KOPT-K1 (cell line): ENCODE data around the gene IFT27.

Experiments
- H3K27ac ChIP-seq: fragments of 200-600 bp; sonication (generic); 2 replicates; pipeline ENCODE4 v1.5.1; 2016; ENCODE audit warnings: antibody characterized with exemption, mild to moderate bottlenecking, low read depth, low read length; ENCODE audit not compliant: poor library complexity, severe bottlenecking
- H3K36me3 ChIP-seq: fragments of 200-600 bp; sonication (generic); 2 replicates; pipeline ENCODE4 v1.5.1; 2017; ENCODE audit warnings: antibody characterized with exemption, mild to moderate bottlenecking, low read length, moderate library complexity; ENCODE audit not compliant: insufficient read depth
- H3K9me3 ChIP-seq: fragments of 200-600 bp; sonication (generic); 2 replicates; pipeline ENCODE4 v1.5.1; 2017; ENCODE audit warnings: antibody characterized with exemption, low read length, mild to moderate bottlenecking; ENCODE audit not compliant: insufficient read depth, poor library complexity, severe bottlenecking

The IFT27 gene

DNA sequence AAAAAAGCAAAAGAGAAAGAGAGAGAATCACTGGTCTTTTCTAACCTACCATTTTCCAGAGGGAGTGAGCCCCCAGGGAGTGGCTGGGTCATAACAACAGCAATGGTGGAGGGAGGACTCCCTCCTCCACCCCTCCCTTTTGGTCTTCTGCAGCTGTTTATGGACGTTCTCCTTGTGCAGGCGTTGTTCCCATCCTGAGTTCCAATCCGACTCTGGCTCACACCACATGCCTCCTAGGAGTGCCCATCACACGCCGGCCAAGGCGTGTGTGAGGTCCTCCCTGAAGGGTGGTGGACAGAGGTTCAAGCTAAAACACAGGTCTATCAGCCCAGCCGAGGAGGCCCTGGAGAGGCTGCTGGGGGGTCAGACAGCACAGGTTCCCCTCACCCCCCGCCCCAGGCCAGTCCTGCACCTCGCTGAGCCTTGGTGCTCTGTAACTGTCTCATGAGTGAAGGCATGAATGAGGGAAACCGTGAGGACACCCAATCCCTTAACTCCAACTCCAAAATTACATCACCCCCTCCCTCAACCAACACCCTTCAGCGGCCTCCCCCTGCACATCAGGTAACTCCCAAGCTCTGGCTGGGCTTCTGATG is 29.4 kb downstream of the IFT27 start:
- Histone ChIP-seq H3K36me3 (no peaks in the 10 kb centered on the region), H3K9me3 (no peaks in the 10 kb centered on the region), H3K27ac (no peak overlapping the region)

DNA sequence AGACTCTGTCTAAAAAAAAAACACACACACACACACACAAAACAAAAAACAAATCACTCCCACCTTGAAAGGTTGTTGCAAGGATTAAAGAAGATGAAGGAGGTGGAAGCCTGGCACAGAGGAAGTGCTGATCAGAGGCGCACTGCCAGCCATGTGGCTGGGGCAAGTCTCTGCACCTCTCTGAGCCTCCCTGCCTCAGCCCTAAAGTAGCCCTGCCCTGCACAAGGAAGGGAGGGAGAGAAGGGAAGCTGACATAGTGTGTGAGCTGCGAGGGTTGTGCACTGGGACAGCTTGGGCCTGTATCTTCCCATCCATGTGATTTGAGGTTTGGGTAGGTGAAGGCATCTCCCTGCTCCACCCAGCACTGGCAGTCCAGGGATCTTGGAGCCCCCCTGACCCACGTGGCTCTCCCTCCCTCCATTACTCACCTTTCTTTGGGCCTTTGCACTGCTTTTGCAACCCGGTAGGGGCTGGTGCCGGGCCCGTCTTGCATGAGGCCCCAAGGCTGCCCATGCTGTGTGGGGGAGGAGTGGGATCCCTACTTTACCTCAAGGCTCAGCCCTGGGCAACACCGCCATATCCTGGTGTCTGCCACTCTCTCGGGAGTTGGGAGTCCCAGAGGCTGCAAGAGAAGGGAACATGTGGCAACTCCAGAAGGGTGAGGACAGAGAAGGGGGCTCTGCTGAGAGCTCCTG is 30.5 kb downstream of the IFT27 start:
- H3K9me3 ChIP-seq: no peaks in the 10 kb centered on the region
- H3K27ac ChIP-seq: no peak overlapping the region
- H3K36me3 ChIP-seq: no peaks in the 10 kb centered on the region

DNA sequence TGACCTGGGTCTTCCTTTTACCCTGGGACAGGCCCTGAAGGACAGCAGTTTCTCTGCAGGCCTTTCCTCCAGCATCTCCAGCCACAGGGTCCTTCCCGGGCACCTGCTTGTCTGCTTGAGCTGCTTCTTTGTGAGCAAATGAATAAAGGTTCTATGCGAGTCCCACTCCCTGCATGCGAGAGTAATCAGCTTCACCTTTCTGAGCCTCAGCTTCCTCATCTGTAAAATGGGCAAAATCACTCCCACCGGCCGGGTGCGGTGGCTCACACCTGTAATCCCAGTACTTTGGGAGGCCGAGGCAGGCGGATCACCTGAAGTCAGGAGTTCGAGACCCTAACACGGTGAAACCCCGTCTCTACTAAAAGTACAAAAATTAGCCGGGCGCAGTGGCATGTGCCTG is 31.1 kb downstream of the IFT27 start:
- H3K27ac ChIP-seq: no peak overlapping the region
- H3K36me3 ChIP-seq: no peaks in the 10 kb centered on the region
- H3K9me3 ChIP-seq: no peaks in the 10 kb centered on the region

DNA sequence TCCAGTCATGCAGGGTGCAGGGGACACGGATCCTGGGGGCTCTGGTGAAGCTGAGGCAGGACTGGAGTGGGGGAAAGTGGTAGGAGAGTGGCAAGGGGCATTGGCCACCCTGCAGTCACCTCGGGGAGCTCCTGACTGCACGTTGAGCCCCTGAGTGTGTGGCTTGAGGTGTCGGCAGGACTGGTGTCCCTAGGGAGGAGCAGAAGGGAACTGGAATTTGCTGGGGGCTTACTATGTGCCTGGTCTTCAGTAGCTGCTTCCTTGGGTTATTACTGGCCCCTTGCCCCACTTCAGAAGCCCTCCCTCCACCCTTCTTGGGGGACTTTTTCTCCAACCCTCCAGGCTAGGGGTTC is 31.5 kb downstream of the IFT27 start:
- no peaks in the 10 kb centered on the region for H3K36me3 ChIP-seq
- H3K9me3 ChIP-seq: no peaks in the 10 kb centered on the region
- no peak overlapping the region for H3K27ac ChIP-seq

DNA sequence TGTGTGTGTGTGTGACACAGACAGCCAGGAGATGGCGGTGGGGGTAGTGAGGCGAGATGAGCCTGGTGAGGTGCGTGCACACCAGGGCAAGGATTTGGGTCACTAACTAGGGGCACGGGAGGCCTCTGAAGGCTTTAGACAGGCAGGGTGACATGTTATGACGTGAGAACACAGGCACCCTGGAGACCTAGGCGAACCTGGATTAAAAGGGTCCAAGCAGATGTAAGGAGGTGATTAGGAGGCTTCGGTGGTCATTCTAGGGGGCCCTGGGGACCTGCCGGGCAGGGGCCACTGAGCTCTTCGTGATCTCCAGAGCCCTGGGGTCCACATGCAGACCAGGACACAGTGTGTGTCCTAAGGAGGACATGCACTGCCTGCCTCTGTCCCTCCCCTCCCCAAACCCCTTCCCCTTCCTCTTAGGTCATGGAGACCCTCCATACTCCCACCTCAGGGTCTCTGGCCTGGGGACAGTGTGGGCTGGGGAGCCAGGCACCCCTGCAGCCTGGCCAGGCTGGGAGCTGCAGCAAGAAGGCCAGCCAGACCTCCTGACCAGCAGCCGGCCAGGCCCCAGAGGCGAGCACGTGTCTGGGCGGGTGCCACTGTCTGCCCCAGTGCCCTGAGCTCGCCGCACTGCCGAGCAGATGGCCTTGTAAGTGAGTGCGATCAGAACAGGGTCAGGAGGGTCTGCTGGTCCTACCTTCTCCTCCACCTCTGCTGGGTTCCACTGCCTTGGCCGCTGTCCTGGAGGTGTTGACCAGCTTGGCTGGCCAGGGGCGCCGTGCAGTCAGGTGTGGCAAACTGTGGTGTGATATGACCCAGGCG is 32.1 kb downstream of the IFT27 start:
- Histone ChIP-seq H3K27ac (no peak overlapping the region), H3K36me3 (no peaks in the 10 kb centered on the region), H3K9me3 (peaks cover 4% of the 10 kb centered on the region)

DNA sequence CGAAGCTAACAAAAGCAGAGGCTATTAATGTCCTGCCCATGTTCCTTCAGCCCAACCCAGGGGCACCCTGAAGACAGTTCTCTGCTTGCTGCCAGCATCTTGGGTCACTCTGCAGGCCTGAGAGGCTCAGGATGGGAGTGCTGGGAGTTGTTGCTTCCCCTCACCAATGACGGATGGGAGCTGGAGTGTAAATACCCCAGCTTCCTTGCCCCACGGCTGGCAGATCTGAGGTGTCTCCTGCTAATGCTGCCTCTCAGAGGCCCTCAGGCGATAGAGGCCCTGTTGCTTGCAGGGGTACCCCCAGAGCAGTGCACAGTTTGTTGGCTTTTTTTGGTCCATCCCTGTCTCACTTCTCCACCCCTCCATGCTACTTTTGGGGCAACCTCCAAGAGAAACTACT is 32.9 kb downstream of the IFT27 start:
- Histone ChIP-seq H3K9me3 (peaks cover 4% of the 10 kb centered on the region), H3K27ac (no peak overlapping the region), H3K36me3 (no peaks in the 10 kb centered on the region)

DNA sequence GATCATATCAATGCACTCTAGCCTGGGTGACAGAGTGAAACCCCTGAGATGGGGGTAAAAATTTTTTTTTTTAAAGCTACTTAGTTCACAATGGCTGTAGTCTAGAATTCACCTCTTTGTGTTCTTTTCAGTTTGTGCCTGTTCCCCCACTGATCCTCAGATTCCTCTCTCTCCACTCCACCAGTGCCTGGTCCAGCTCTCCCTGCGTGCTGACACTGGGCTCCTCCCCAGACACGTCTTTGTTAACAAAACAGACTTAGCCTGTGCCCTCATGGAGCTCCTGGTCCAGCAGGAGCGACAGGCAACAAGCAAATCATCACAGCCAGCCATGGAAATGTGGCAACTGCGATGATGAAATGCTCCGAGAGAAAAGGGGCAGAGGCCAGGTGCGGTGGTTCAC is 34.0 kb downstream of the IFT27 start:
- Histone ChIP-seq H3K9me3 (peaks cover 4% of the 10 kb centered on the region), H3K27ac (no peak overlapping the region), H3K36me3 (no peaks in the 10 kb centered on the region)

DNA sequence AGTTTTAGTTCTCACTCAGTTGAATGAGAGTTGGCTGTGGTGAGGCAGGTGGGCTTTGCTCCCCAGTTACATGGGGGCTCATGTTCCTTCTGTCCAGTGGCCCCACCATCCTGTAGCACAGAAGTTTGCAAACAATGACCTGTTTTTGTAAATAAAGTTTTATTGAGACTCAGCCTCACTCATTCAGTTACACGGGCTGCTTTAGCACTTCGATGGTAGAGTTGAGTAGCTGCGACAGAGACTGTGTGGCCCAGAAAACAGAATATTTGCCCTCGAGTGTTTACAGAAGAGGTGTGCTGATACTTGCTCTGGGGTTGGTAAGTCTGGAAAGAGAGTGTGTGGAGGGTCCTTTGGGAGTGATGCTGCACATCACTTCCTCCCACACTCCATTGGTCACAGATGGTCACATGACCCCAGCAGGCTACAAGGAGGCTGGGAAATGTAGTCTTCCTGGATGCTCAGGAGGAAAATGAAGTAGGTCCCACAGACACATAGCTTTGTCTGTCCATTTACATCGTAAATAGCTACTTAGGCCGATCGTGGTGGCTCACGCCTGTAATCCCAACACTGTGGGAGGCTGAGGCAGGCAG is 34.6 kb downstream of the IFT27 start:
- Histone ChIP-seq H3K27ac (no peak overlapping the region), H3K36me3 (no peaks in the 10 kb centered on the region), H3K9me3 (peaks cover 4% of the 10 kb centered on the region)

DNA sequence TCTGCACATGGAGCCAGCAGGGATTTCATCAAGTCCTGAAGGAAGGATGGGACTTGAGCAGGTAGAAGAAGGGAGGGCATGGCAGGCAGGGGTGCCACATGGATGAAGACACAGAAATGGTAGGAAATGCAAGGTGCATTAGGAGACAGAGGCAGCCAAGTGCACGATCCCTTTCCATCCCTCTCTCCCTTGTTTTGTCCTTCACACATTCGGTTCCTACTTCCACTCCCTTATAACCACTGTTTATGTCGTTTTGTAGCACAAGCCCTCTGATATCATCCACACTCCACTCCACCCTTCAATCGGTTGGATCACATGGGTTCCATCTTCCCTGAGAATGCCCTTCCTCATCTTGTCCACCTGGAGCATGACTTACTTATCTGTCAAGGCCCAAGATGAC is 35.2 kb downstream of the IFT27 start:
- H3K27ac ChIP-seq: no peak overlapping the region
- peaks cover 4% of the 10 kb centered on the region for H3K9me3 ChIP-seq
- H3K36me3 ChIP-seq: no peaks in the 10 kb centered on the region

DNA sequence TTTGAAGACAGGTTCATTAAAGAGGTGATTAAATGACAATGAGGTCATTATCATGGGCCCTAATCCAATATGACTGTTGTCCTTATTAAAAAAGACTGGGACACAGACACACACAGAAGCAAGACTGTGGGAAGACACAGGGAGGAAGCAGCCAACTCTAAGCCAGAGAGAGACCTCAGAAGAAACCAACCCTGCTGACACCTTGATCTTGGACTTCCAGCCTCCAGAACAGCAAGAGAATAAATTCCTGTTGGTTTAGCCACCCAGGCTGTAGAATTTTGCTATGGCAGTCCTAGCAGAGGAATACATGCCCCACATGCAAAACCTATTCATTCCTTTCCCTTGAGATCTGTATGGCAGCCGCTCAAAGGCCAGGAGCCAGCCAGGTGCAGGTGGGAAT is 36.7 kb downstream of the IFT27 start:
- no peaks in the 10 kb centered on the region for H3K36me3 ChIP-seq
- H3K27ac ChIP-seq: no peak overlapping the region
- peaks cover 4% of the 10 kb centered on the region for H3K9me3 ChIP-seq

DNA sequence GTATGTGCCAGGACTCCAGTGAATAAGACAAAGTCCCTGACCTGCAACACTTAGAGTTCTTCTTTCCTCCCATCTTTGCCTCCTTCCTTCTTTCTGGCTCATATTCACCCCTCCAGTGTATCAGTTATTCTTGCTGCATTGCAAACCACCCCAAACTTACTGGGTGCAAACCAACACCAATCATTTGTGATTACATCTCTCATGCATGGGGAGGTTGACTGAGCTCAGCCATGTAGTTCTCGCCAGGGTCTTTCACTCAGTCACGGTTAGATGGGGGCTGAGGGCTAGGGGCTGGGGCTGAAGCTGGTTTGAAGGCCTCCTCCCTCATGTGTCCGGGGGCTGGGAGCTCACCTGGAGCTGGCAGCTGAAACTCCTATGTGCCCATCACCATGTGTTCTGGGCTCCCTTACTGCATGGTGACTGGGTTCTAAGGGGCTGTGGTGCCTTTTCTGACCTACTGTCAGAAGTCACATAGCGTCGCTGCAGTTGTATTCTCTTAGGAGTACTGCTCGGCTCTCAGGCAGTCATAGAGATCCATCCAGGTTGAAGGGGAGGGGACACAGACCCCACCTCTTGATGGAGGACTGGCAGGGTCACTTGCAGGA is 37.4 kb downstream of the IFT27 start:
- no peaks in the 10 kb centered on the region for H3K36me3 ChIP-seq
- H3K27ac ChIP-seq: no peak overlapping the region
- H3K9me3 ChIP-seq: peaks cover 4% of the 10 kb centered on the region

DNA sequence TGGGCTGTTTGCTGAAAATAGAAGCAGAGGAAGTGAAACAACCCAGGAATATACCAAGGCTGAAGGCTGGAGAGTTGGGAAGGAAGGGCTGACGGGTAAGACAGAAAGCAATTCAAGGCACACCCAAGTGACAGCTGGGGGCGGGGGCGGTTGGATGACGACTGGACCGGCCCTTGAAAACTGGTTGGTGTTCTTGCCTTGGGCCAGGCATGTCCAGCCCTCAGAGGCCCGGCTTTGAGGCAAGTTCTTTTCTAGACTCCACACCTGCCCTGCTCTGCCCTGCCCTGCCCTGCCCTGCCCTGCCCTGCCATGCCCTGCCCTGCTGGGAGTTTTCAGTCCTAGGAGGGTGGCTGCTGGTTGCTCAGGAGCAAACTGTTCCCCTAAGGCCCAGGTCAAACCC is 38.1 kb downstream of the IFT27 start:
- H3K27ac ChIP-seq: no peak overlapping the region
- peaks cover 4% of the 10 kb centered on the region for H3K9me3 ChIP-seq
- H3K36me3 ChIP-seq: no peaks in the 10 kb centered on the region

DNA sequence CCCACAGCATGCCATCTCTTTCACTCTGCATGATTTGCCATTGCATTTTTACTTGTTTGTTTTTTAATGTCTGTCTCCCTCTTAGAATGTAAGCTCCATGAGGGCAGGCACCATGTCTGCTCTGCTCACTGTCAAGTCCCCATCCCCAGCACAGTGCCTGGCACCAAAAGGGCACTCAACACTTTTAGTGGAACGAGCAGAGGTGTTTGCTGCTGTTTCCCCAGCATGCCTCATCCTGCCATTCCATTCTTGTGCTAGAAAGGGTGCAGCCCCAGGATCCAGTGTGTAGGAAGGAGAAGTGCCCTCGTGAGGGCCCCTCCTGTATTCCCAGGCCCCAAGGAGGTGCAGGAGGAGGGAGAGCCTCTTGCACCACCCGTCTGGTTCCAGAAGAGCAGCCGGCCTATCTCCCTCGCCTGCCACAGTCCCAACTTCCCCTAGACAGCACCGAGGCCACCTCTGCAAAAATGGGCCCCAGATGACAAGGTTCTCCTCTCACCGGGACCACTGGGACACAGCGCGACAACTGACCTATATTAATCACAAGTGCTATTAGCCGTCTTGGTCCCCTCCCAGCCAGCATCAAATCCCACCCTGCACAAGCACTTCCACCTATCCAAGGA is 39.1 kb downstream of the IFT27 start:
- Histone ChIP-seq H3K27ac (no peak overlapping the region), H3K9me3 (peaks cover 4% of the 10 kb centered on the region), H3K36me3 (no peaks in the 10 kb centered on the region)

DNA sequence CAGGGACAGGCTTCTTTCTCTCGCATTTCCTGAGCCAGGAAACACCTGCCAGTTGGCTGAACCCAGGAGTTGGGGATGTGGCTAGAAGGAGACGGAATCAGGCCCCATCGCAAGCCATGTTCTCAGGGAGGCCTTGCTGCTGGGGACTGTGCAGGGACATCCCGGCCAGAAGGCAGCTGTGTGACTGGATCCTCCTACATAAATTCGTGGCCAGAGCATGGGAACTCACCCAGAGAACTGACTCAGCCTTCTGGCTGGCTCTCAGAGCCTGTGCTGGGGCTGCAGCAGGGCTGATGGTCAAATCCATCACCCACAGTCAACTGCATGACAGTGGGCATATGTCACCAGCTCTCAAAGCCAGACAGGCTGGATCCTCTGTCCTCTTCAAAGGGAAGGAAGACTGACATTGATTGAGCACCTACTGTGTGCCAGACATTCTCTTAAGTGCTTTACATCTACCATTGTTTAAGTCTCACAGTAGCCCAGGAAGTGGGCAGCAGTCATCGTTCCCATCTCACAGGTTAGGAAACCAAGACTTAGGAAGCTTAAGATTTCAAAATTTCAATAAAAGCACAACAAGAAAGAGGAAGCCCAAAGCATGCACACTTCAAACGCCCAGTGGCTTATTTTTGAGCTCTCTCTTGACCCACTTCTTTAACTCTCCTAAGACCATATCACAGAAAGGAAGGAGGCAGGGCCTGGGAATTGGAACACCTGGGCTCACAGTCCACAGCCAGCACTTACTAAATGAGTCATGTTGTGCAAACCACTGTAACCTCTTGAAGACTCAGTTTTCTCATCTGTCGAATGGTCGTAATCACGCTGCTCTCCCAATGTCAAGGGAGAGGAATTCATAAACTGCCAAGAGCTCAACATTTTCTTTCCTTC is 41.5 kb downstream of the IFT27 start:
- Histone ChIP-seq H3K36me3 (no peaks in the 10 kb centered on the region), H3K9me3 (peaks cover 4% of the 10 kb centered on the region), H3K27ac (no peak overlapping the region)
